HG03558 (cell line): ENCODE measurements around the gene INTS15.

Experiments
- ATAC-seq: cut with Tn5 transposase; IDR thresholded peaks from one replicate; pipeline ENCODE4 v1.9.1; 2021; ENCODE audit warnings: moderate number of reproducible peaks; ENCODE audit not compliant: unreplicated experiment; ENCODE audit errors: extremely low read depth

Gene INTS15

GRCh38 chr7:6589829-6590644 lies at the start of gene INTS15:
Gene INTS15 (plus strand): TSS chr7:6590021. CDS start chr7:6590284, 263 bp downstream.
- ATAC-seq: peak; percentile 74

DNA sequence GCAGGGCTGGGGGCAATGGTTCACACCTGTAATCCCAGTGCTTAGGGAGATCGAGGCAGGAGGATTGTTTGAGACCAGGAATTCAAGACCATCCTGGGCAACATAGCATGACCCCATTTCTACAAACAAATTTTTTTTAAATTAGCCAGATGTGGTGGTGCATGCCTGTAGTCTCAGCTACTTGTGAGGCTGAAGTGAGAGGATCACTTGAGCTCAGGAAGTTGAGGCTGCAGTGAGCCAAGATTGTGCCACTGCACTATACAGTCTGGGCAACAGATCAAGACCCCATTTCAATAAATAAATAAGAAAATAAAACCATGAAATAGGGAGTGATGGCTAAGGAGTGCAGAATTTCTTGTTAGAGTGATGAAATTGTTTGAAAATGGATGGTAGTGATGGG lies 47.5 kb upstream of the INTS15 start:
- no peak for ATAC-seq

- ATAC-seq: no peak
Observed at GRCh38 chr7:6545398-6546126, 44.3 kb upstream of the INTS15 start.

DNA sequence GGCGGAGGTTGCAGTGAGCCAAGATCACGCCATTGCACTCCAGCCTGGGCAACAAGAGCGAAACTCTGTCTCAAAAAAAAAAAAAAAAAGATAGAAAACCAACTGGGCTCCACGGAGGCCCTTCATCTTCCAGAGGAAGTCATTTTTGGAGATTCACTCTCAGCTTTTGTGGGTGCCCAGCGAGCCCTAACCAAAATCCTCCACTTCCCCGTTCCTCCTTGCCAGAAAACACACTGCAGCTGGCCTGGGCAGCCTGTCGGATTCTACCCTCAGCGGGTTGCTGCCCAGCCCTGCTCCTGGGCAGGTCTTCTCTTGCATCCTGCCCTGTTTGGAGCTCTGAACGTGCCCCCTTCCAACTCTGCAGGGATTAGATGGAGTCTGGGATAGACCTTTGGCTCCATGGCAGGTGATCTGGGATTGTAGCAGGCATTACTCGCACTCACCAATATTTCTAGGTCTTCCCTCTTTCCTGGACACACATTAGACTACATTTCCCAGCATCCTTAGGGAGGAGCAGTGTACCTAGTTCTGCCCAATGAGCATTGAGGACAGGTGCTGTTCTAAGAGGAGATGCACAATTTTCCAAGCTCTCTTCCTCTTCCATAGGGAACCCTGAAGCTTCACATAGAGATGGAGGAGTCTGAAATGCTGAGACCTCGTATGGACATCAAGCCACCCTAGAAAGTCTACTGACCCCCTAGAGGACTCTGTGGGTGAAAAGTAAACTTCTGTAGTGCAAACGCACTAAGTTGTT lies 43.1 kb upstream of the INTS15 start:
- ATAC-seq: no peak

GRCh38 chr7:6547400-6547799 lies 42.4 kb upstream of the INTS15 start:
- ATAC-seq: no peak

- no peak for ATAC-seq
Observed at GRCh38 chr7:6551016-6551511, 38.8 kb upstream of the INTS15 start, which contains the start of gene GRID2IP. Gene GRID2IP (minus strand): TSS chr7:6551461. CDS start chr7:6551436, 25 bp downstream.

DNA sequence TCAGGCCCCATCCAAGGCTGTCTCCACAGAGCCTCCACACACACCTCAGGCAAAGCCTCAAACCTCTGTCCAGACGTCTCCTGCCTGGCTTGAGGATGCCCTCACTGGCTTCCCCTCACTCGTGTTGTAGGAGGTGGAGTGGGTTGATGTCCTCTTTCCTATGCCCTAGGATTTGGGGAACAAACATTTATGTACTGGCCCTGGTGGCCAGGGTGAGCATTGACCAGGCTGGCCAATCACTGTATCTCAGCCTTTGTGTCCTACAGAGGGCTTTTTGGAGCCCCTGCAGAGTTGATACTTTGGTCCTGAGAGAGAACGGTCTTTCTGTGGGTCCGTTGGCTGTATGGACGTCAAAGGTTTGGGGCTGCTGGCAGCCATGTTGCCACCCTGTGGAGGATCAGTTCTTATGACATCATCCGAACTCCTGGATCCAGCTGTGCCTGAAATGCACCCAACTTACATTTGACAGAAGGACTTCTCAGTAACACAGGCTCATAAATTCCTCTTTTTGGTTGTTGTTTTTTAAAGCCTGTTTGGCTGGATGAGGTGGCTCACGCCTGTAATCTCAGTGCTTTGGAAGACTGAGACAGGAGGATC lies 36.3 kb upstream of the INTS15 start:
- ATAC-seq: no peak

DNA sequence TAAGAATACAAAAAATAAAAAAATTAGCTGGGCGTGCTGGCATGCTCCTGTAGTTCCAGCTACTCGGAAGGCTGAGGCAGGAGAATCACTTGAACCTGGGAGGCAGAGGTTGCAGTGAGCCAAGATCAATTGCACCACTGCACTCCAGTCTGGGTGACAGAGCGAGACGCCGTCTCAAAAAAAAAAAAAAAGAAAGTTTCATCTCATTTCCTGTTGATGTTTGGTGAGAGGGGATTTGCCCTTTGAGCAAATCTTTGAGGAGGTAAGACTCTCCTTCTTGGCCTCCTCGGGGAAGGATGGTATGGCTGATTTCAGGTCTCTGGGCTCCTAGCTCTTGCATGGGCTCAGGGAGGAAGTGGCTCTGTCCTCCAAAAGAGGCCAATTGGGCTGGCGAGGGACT lies 35.0 kb upstream of the INTS15 start:
- no peak for ATAC-seq

GRCh38 chr7:6556196-6556595 lies 33.6 kb upstream of the INTS15 start:
- no peak for ATAC-seq

GRCh38 chr7:6558837-6559236 lies 31.0 kb upstream of the INTS15 start:
- no peak for ATAC-seq

DNA sequence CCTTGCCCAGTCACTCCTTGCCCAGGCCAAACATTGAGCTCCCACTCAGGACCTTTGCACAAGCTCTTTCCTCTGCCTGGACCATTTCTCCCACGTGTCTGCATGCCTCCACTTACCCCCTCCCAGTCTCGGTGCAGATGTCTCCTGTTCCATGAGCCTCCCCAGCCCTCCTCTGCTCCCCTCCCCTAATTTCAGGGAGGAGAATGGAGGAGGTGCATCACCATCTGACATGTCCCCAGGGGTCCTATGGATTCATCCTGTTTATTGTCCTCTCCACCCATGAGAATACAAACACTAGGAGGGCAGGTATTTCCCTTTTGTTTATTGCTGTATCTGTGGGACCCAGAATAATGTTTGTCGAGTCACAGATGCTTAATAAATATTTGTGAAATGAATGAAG lies 29.9 kb upstream of the INTS15 start:
- ATAC-seq: no peak

- ATAC-seq: no peak
Observed at GRCh38 chr7:6562106-6562505, 27.7 kb upstream of the INTS15 start.

DNA sequence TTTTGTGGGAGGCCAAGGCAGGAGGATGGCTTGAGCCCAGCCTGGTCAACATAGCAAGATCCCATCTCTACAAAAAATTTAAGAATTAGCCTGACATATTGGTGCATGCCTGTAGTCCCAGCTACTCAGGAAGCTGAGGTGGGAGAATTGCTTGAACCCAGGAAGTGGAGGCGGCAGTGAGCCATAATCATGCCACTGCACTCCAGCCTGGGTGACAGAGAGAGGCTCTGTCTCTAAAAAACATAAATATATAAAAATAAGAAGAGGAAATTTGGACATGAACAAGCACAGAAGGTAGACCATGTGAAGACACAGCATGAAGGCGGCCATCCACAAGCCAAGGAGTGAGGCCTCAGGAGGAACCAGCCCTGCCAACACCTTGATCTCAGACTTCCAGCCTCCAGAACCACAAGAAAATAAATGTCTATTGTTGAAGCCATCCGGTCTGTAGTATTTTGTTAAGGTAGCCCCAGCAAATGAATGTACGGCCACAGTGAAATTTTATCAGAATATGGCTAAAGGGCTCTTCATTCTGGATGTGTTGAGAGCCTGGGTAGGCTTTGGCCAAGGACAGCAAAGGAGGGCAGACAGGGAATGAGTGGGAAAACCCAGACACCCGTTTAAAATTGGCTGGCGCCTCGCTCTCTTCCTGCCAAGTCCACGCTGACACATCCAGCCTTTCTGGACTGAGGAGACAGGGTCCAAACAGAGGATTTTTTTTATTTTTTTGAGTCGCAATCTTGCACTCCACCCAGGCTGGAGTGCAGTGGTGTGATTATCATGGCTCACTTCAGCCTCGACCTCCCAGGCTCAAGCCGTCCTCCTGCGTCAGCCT lies 25.7 kb upstream of the INTS15 start:
- ATAC-seq: no peak

DNA sequence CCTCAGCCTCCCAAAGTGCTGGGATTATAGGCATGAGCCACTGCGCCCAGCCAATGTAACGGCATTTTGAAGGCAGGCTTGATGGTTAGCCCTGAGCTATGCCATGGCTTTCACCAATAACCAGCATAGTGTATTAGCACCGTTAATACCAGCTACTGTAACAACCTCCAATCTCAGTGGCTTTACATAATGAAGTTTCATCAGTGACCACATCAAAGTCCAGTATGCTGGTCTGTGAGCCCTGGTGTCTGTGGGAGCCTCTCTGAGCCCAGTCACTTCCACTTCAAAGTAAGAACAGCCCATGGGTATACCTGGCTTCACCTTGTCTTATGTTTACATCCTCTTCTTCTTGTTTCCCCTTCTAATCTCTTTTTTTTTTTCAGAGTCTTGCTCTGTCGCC lies 24.2 kb upstream of the INTS15 start:
- no peak for ATAC-seq

DNA sequence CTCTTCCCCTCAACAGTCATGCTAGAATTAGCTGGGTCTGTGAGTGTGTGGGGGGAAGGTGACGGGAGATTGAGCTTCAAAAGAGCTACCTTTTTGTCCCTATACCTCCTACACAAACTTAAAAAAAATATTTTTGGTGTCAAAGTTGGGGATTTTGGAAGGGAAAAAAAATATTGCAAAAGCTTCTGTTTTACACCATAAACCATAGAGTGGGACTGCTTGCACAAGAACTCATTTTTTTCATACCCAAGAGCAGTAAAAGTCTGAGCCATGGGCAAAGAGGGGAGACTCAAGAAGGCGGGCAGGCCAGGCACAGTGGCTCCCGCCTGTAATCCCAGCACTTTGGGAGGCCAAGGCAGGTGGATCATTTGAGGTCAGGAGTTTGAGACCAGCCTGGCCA lies 21.9 kb upstream of the INTS15 start:
- no peak for ATAC-seq

- no peak for ATAC-seq
Observed at GRCh38 chr7:6571160-6571779, 18.6 kb upstream of the INTS15 start.

DNA sequence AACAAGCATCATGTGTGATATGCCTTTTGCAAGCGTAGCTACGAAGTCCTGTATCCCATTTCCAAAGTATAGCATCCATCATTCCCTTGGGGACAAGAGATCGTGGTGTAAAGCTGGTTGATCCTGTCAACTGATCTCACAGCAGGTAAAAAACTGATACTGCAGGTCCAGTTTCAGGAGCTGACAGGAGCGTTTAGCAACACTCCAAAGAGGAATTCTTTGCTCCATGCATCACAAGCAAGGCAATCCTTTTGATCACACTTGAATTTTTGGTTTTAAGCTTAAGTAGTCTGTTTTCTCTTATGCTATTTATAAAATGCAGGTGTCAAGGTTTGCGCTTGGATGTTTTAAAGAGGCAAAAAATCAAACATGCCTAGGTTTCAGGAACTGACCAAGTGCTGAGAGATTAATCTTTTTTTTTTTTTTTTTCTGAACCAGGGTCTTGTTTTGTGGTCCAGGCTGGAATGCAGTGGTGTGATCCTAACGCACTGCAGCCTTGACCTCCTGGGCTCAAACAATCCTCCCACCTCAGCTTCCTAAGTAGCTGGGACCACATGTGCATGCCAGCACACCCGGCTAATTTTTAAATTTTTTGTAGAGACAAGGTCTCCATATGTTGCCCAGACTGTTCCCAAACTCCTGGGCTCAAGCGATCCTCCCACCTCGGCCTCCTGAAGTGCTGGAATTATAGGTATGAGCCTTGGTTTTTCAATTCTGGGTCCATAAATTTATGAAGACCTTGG lies 14.4 kb upstream of the INTS15 start:
- no peak for ATAC-seq
